Psoas muscle (tissue), 8 donors: ENCODE data around the gene GOLT1B. TPM values are rescaled to one million over a fixed set of nuclear protein-coding genes. Genes with fewer than 3 reads are reported as not detected.
A peak's percentile ranks its signal among the peaks of the same experiment; 100 is the strongest.

Experiments used
- ATAC-seq, 4 donors: fragments of 200-7000 bp; cut with Tn5 transposase; one replicate each; pipeline ENCODE4 v1.9.1; 2020; ENCODE audit warnings: moderate library complexity in 3 of 4, mild to moderate bottlenecking in 2 of 4
- DNase-seq, 2 donors: peaks; one replicate each; pipeline ENCODE4 v3.0.0-alpha.2; 2020
- H3K27ac ChIP-seq: fragments of 200-600 bp; one replicate; pipeline ENCODE4 v1.8.0; 2022
- H3K27me3 ChIP-seq, 3 donors: fragments of 200-600 bp in 1 of 3; one replicate each; pipeline versions ENCODE4 v1.6.1 to v1.8.0; 2013 to 2022; ENCODE audit warnings: low read length in 2 of 3, mild to moderate bottlenecking in 2 of 3, moderate library complexity in 1 of 3; ENCODE audit not compliant: insufficient read depth in 3 of 3
- H3K36me3 ChIP-seq, 2 donors: fragments of 200-600 bp in 1 of 2; one replicate each; pipeline versions ENCODE4 v1.6.1 to v1.8.0; 2013 to 2022; ENCODE audit warnings: low read depth in 1 of 2, mild to moderate bottlenecking in 1 of 2, moderate library complexity in 1 of 2; ENCODE audit not compliant: insufficient read depth in 1 of 2
- H3K4me1 ChIP-seq: fragments of 200-600 bp; one replicate; pipeline ENCODE4 v1.8.0; 2022
- H3K4me3 ChIP-seq: fragments of 200-600 bp; one replicate; pipeline ENCODE4 v1.8.0; 2022; ENCODE audit warnings: mild to moderate bottlenecking
- H3K9me3 ChIP-seq: fragments of 200-600 bp; one replicate; pipeline ENCODE4 v1.8.0; 2022
- WGBS, 3 donors: extraction: QIAGEN DNeasy Blood & Tissue Kit; methylation state at CpG; one replicate each; pipeline versions ENCODE4 v1.1.6 to v1.1.7; 2013; 5-methylcytosine and 5-hydroxymethylcytosine counted together
- intact Hi-C, 2 donors: fragments of 100-400 bp; cut with DNase I; formaldehyde crosslinking; loops; one replicate each; pipeline versions ENCODE4 v1.11.0 to v1.14.2; 2022
- polyA plus RNA-seq, 3 donors: library from polyadenylated mRNA; stranded (reverse); fragments of 200-250 nt; gene quantifications; one replicate each; pipeline ENCODE4 v1.2.3, GENCODE V29; 2013
- total RNA-seq, 4 donors: library from RNA; stranded (reverse); fragmentation: NEBNext Ultra II Directional in 2 of 4; extraction: Animal tissue kit (Norgen Biotek cat#: 25700) in 2 of 4; gene quantifications; one replicate each; pipeline versions ENCODE4 v1.2.1 to v1.2.4, GENCODE V29; 2021 to 2023
- TF ChIP-seq, protein P1 (sequence below): fragments of 200-600 bp; IDR thresholded peaks from one replicate; pipeline ENCODE4 v1.8.0; 2022; ENCODE audit warnings: antibody characterized with exemption
- donor health status: healthy with polysubstance abuse.
- donor health status: DM: no; HTN: no; CAD: no; lungs with moderate emphysema.
- donor health status: Bipolar disorder and iron deficiency.
- donor health status: healthy.
- donor health status: DM: yes; HTN: yes; CAD: no.
- donor health status: DM: no; HTN: no; CAD: no.
- donor health status: DM: no; HTN: no; CAD: no.
- donor health status: DM: yes; HTN: yes; CAD: no.

GOLT1B gene
- total and polyA plus RNA-seq, 7 donors: 14.0 to 62.2 (median 20.3) TPM

DNA sequence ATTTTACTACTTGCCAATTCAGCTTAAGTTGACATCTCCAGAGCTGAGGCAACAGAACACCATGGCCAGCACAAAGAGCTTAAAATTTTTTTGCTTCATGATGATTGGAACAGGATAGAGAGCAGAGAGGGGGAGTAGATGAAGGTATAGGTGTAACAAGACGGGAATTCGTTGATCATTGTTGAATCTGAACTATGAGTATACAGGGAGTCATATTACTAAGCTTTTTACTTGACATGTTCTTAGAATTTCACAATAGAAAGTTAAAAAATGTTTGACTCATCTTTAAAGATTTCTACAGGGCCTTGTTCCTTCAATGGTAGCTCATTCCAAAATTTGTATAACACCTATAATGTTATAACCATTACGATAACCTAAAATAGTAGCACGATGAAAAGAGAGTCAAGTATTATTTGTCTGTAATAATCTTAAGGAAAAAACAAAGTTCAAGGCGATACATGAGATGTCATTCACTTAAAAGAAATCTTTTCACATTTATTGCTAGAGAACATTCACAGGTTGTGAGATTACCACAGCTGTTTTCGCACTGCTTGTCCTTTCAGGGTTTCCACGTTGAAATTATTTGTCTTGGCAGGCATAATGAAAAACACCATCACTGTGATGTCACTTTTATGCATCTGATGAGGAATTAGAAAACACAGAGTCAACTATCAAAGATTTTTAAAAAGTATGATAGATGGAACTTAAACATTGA, 58.4 kb downstream of the GOLT1B start:
- no peaks in the 10 kb centered on the region for H3K9me3 ChIP-seq
- DNase-seq (no peak), ATAC-seq (peak in 3 of 4 donors; percentile 63 to 70 (median 65))
- H3K4me1 ChIP-seq: no peaks in the 10 kb centered on the region
- no peaks in the 10 kb centered on the region for H3K27me3 ChIP-seq
- intact Hi-C loops: no loop called here
- H3K36me3 ChIP-seq: no peaks in the 10 kb centered on the region
- H3K27ac ChIP-seq: no peak overlapping the region
- TF ChIP-seq, protein P1, sequence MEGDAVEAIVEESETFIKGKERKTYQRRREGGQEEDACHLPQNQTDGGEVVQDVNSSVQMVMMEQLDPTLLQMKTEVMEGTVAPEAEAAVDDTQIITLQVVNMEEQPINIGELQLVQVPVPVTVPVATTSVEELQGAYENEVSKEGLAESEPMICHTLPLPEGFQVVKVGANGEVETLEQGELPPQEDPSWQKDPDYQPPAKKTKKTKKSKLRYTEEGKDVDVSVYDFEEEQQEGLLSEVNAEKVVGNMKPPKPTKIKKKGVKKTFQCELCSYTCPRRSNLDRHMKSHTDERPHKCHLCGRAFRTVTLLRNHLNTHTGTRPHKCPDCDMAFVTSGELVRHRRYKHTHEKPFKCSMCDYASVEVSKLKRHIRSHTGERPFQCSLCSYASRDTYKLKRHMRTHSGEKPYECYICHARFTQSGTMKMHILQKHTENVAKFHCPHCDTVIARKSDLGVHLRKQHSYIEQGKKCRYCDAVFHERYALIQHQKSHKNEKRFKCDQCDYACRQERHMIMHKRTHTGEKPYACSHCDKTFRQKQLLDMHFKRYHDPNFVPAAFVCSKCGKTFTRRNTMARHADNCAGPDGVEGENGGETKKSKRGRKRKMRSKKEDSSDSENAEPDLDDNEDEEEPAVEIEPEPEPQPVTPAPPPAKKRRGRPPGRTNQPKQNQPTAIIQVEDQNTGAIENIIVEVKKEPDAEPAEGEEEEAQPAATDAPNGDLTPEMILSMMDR: no peak
- no peak overlapping the region for H3K4me3 ChIP-seq
- 38 to 61% (median 39%) methylated on average over 7 of the region's 7 CpGs for WGBS, 3 donors

DNA sequence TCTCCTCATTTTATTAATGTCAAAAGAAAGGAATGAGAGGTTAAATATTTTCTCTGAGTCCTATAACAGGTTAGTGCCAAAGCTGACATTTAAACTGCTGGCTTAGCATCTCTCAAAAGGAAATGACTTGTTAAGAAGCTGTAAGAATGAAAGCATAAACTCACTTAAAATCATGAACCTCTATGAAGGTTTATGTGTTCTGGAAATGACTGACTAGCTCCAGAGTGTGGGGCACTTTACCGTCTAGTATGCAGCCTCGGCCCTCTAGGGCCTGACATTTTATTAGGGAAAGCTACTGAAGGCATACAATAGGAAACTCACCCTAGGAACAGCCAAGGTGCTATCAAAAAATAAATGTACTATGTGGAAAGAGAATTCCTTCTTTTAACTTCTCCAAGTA, 59.6 kb downstream of the GOLT1B start:
- Histone ChIP-seq H3K9me3 (no peaks in the 10 kb centered on the region), H3K4me1 (no peaks in the 10 kb centered on the region), H3K27me3 (no peaks in the 10 kb centered on the region), H3K27ac (no peak overlapping the region), H3K36me3 (no peaks in the 10 kb centered on the region), H3K4me3 (no peak overlapping the region)
- TF ChIP-seq, protein P1: no peak
- intact Hi-C loops: no loop called here
- ATAC-seq: no peak
- 27 to 48% (median 44%) methylated on average over 2 of the region's 2 CpGs for WGBS, 3 donors
- no peak for DNase-seq

DNA sequence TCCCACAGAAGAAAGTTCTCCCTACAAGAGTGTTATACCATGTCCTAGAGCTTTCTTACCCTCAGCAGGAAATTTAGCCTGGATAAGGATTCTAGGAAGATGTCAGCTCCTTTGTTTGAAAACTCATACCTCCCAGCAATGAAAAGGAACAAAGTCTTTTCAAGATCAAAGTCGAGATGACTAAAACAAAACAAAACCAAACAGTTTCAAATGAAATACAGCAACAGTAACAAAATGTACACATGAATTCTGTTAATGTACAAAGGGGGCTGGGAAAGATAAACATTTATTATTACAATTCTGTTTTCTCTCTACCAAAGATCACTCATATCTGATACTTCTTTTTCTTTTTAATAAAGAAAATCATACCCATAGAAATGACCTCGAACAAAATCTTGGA, 61.3 kb downstream of the GOLT1B start:
- TF ChIP-seq, protein P1: no peak
- 69 to 81% (median 81%) methylated on average over 2 of the region's 2 CpGs for WGBS, 3 donors

DNA sequence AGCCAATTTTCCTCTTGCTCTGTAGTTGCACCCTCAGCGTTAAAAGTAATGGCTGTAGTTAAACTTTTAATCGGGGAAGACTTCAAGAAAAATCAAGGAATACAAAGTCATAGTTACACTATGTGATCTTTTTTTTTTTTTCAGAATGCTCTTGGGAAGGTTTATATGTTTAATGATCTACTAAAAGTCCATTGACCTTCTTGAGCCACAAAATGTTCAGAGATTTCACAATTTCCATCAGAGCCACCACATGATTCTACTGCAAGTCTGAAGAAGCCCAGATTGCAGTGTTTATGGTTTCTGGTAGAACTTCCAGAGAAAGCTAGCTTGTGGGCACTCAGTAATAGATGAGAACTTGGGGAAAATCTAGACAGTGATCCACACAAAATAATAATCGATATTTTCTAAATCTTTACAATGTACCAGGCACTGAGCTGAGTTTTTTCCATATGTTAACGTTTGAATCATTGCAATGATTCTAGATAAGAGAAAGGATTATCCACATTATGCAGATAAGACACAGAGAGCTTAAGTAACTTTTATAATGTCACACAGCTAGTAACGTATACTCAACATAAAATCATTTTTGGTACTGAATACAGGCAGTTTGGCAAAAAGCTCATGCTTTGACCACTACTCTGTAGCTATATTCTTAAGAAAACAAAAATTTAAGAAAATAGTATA, 64.8 kb downstream of the GOLT1B start:
- intact Hi-C loops: no loop called here
- H3K4me1 ChIP-seq: no peaks in the 10 kb centered on the region
- TF ChIP-seq, protein P1: no peak
- no peaks in the 10 kb centered on the region for H3K9me3 ChIP-seq
- ATAC-seq: no peak
- DNase-seq: no peak
- H3K4me3 ChIP-seq: no peak overlapping the region
- WGBS, 3 donors: 90 to 91% (median 90%) methylated on average over 5 of the region's 5 CpGs
- no peak overlapping the region for H3K27ac ChIP-seq
- no peaks in the 10 kb centered on the region for H3K36me3 ChIP-seq
- H3K27me3 ChIP-seq: no peaks in the 10 kb centered on the region

More for the DNA sequence above, 61.3 kb downstream of the GOLT1B start:
- ATAC-seq (no peak), DNase-seq (no peak)
- Histone ChIP-seq H3K4me1 (no peaks in the 10 kb centered on the region), H3K4me3 (no peak overlapping the region), H3K9me3 (no peaks in the 10 kb centered on the region), H3K36me3 (no peaks in the 10 kb centered on the region), H3K27me3 (no peaks in the 10 kb centered on the region), H3K27ac (no peak overlapping the region)
- intact Hi-C loops: no loop called here
